ENCODE measurements around the gene COA1.

The COA1 gene

GRCh38 chr7:43653466-43653865 lies 75.9 kb downstream of the COA1 start:
- DNase-seq (ENCODE audit: low read depth in 3 of 3): no peak

GRCh38 chr7:43652364-43652763 lies 77.0 kb downstream of the COA1 start:
- DNase-seq (ENCODE audit: low read depth in 3 of 3): no peak

GRCh38 chr7:43650457-43651052 lies 78.8 kb downstream of the COA1 start:
- no peak for DNase-seq (ENCODE audit: low read depth in 3 of 3)

DNA sequence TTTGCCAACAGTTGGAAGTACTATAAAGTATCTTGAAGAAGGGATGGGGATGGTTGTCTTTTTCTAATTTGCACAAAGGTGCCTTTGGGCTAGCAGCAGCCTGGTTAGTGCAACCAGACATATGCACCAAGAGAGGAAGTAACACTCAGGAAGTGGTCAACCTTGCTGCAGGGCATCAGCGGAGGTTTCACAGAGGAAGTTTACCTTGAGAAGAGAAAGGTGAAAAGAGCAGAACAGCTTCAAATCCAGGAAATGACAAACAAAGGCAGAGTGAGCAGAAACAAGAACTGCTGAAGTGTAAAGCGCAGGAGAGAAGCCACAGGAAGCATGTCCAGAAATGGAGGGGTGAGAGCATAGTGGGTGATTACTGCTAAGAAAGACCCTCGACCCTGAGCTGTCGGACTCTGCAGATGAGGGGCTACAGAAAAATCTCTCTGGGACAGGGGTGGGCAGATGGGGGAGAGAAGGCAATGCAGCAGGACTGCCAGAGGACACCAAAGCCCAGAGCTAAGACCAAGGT lies 79.5 kb downstream of the COA1 start:
- DNase-seq (ENCODE audit: low read depth in 3 of 3): peak in 1 of 3 experiments; percentile 39

- DNase-seq (ENCODE audit: low read depth in 3 of 3): peak in 1 of 3 experiments; percentile 46
These were observed 80.6 kb downstream of the COA1 start for GRCh38 chr7:43648473-43649406.

GRCh38 chr7:43647673-43648472 lies 81.5 kb downstream of the COA1 start:
- peak in 1 of 3 experiments; percentile 46 for DNase-seq (ENCODE audit: low read depth in 3 of 3)

DNA sequence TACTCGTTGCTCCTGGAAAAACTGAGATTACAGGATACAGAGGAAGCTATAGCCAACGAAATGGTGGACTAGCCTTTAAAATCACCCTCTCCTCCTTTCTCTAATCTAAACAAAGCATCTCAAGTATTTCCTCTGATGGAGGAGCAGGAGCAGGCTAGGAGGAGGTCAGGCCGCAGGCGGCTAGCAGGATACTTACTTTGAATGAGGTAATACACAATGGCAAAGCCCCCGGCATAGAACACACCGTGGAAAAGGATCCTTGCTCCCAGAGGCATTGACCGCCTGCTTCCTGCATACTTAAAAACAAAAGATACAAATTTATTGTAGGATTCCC lies 82.0 kb downstream of the COA1 start:
- no peak for DNase-seq (ENCODE audit: low read depth in 3 of 3)

DNA sequence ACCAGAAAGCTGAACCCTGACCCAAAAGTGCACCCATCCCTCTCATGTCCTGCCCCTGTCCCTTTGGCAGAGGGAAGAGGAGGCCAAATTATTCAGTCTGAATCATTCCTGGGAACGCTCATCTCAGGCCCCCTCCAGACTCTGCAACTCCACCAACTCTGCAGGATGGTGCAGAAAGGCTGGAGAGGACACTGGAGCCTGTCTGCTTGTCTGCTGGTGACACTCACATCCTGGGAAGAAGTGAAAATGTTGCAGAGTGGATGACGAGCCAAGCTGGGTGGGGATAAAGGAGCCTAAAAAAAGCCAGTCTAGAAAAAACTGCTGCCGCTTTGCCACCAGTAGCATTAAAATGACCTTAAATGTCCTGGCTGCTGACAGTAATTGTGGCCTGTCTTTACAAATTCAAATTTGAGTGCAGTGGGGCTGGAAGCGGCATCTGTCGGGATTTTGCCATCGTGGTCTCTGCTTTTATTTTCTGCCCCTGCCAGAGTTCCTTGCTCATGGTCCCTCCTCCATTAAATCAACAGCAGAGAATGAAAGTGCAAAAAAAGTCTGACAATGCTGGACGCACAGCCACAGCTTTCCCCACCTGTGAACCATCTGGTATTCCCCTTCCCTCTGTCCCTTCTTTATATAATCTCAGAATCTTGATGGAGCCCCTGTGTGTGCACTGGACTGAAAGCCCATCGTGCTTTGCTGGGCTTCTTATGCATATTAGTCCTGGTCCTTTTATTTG lies 82.6 kb downstream of the COA1 start:
- DNase-seq (ENCODE audit: low read depth in 3 of 3): no peak

GRCh38 chr7:43645699-43646226 lies 83.6 kb downstream of the COA1 start:
- no peak for DNase-seq (ENCODE audit: low read depth in 3 of 3)

GRCh38 chr7:43643846-43644245 lies 85.5 kb downstream of the COA1 start:
- no peak for DNase-seq (ENCODE audit: low read depth in 3 of 3)

DNA sequence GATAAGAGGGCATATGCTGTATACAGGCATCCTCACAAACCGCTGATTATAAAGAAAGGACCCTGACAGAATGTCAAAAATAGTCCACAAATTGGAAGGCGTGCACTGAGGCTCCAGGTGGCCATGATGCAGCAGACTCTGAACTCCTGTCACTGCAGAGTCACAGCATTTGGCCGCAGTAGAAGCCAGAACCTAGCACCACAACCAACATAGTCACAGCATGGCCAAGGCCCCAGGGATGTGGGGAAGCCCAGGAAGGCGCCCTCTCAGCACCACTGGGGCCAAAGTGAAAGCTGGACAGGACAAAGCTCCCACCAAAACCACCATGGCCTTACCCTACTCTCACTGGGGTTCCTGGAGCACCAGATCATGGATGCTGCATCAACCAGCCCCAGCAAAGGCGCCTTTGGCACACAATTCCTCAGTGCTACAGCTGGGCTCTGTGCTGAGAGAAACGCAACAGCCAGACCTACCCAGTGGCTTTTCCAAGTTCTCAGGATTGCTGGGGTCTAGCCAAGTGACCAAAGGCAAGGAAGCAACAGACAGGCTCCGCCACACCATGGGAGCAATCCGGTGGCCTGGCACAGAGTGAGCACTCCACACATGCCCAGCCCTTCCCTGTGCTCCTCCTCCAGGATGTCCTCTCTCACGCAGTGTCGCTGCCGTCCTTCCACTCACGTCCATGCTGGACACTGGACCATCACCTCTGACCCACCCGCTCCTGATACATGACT lies 86.3 kb downstream of the COA1 start:
- no peak for DNase-seq (ENCODE audit: low read depth in 3 of 3)

GRCh38 chr7:43640679-43641078 lies 88.6 kb downstream of the COA1 start:
- no peak for DNase-seq (ENCODE audit: low read depth in 3 of 3)

DNA sequence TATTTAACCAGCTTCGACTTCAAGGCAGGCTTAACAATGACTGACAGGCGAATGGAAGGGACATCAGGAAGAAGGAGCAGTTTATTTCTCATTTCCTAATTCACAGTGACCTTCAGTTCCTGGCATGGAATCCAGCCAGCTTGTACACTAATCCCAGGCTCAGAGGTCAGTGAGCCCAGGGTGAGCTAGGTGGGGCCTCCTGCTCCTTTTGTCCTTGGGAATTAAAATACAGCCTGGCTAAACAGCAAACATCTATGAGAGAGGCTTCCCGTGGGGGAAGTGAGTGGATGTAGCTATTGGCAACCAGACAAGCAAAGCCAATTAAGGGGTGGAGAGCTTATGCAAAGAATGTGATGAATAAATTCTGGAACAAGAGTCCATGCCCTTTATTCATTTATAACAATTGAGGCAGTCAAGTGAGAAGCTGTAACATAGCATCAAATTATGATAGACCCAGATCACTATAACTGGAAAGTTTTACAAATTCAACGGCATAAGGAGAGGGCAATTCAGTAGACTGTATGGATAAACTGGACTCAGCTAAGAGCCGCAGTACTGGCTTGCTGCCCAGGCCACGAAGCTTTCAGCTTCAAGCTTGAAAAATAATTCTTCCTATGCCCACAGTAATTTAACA lies 89.3 kb downstream of the COA1 start:
- DNase-seq (ENCODE audit: low read depth in 3 of 3): no peak

GRCh38 chr7:43637114-43637806 lies 92.1 kb downstream of the COA1 start:
- no peak for DNase-seq (ENCODE audit: low read depth in 3 of 3)

DNA sequence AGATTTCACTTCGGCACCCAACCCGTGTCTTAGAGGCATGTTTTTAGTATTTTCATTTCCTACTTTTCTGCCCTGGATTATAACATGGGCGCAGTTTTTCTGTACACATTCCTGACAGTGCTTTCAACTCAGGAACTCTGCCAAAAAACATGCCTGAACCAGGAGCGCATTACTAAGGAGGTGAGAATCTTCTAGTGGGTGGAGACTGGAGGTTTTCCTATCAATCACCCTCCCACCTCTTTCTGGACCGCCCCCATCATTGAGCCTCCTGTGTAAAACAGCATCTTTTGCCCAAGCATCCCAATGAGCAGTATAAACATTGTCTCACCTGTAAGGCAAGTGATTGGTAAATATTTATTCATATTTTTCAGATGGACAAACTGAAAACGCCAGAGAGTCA lies 93.2 kb downstream of the COA1 start:
- no peak for DNase-seq (ENCODE audit: low read depth in 3 of 3)

DNA sequence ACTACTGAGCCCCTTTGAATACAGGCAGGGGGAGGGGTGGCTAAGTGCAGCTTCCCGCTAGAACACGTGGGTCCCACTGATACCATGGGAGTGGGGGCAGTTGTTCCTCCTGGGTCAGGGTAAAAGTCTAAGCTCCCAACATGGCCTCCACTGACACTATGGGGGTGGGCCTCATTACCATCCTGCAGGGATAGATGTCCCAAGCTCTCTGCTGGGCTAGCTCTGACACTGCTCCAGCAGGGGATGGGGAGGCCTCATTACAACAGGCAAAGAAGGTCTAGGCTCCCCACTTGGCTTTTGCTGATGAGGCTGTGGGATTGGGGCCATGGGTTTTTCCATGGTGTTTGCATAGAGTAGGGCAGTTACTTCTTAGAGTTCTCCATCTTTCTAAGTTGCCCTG lies 94.9 kb downstream of the COA1 start:
- DNase-seq (ENCODE audit: low read depth in 3 of 3): no peak

DNA sequence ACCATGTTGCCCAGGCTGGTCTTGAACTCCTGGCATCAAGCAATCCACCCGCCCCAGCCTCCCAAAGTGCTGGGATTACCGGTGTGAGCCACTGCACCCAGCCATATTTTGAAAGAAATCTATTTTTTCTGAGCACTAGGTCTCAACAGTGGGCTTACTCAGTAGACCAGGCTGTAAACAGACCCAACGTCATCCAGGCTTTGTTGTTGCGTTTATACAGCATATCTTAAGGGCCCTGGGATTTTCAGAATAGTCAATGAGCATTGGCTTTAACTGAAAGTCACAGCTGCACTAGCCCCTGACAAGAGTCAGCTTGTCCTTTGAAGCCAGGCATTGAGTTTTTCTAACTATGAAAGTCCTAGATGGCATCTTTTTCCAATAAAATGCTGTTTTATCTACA lies 96.6 kb downstream of the COA1 start:
- no peak for DNase-seq (ENCODE audit: low read depth in 3 of 3)

DNA sequence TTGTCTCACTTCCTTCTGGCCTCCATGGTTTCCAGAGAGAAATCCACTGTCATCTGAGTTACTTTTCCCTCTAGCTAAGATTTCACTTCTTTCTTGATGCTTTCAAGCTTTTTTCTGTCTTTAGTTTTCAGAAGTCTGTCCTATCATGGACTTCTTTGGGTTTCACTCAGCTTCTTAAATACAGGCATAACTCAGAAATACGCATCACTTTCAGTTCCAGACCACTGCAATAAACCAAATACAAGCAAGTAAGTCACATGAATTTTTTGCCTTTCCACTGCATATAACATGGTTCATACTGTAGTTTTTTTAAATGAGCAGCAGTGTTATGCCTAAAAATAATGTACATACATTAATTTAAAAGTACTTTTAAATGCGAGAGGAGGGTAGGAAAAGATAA lies 97.8 kb downstream of the COA1 start:
- no peak for DNase-seq (ENCODE audit: low read depth in 3 of 3)

DNA sequence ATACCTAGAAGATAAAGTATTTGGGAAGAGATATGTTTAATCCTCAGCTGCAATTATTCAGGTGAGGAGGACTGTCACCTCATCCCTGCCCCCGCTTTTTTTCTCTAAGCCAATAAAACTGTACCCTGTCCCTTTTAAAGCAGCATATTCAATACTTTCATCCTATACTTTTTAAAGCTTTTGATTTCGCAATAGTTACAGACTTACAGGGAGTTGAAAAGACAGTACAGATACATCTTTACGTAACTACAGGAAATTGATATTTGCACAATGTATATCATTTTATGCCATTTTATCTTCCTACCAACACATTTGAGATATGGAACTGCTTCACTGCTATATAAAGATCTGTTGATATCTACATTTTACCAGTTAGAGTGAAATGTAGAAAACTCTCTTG lies 98.8 kb downstream of the COA1 start:
- no peak for DNase-seq (ENCODE audit: low read depth in 3 of 3)

DNA sequence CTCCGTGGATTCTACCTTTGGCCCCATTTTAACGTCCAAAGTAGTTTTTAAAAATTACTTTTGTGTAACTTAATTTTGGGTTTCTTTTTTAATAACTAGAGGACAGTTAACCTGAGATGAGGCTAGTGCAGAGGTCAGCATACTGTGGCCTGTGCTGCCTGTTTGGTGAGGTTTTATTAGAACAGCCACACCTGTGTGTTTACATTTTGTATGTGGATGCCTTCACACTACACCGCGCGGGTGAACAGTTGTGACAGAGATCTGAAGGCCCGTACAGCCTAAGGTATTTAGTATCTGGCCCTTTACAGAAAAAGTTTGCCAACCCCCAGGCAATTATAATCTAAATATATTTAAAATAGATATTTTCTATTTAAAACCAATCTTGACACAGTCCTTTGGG lies 99.5 kb downstream of the COA1 start:
- DNase-seq (ENCODE audit: low read depth in 3 of 3): no peak
